GM10847 (cell line): ENCODE data around the gene BLACAT1.

Experiments used
- POLR2A ChIP-seq: IDR thresholded peaks from 2 replicates; pipeline ENCODE4 v1.6.1; 2011; ENCODE audit not compliant: insufficient read length; ENCODE audit errors: extremely low read depth

BLACAT1 gene

GRCh38 chr1:205440121-205440475, 15.7 kb downstream of the BLACAT1 start:
- no peak for TF ChIP-seq POLR2A

GRCh38 chr1:205438213-205439158, 17.4 kb downstream of the BLACAT1 start:
- no peak for TF ChIP-seq POLR2A

GRCh38 chr1:205437570-205437969, 18.3 kb downstream of the BLACAT1 start:
- TF ChIP-seq POLR2A = no peak

- no peak for TF ChIP-seq POLR2A
These were observed 19.0 kb downstream of the BLACAT1 start for GRCh38 chr1:205436776-205437410.

- TF ChIP-seq POLR2A = no peak
These were observed 20.0 kb downstream of the BLACAT1 start for GRCh38 chr1:205435578-205436573.

- TF ChIP-seq POLR2A = no peak
These were observed 21.1 kb downstream of the BLACAT1 start for GRCh38 chr1:205434738-205435137.

GRCh38 chr1:205432116-205432515, 23.7 kb downstream of the BLACAT1 start:
- TF ChIP-seq POLR2A = no peak

- TF ChIP-seq POLR2A = no peak
These were observed 25.0 kb downstream of the BLACAT1 start for GRCh38 chr1:205430696-205431305.

GRCh38 chr1:205429762-205430695, 25.8 kb downstream of the BLACAT1 start:
- TF ChIP-seq POLR2A = no peak

GRCh38 chr1:205424901-205425600, 30.8 kb downstream of the BLACAT1 start:
- no peak for TF ChIP-seq POLR2A

- TF ChIP-seq POLR2A = no peak
These were observed 31.9 kb downstream of the BLACAT1 start for GRCh38 chr1:205423814-205424399.

GRCh38 chr1:205422993-205423642, 32.7 kb downstream of the BLACAT1 start:
- TF ChIP-seq POLR2A = no peak
